Measurements from ENCODE around the gene CDH11.

DNA sequence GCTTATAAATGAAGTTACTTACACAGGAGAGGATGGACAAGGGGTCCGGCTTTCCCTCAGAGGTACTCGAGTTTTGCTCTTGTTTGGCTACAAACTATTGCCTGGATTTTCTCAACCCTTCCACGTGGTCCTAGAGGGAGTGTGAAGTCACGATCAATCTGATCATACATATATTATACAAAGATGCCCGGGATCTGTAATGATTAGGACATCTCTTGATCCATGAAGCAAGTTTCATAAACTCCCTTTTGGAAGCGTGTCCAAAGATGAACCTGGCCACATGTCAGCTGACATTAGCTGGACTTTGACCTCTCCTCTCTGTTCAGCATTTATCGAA is 2.3 kb upstream of the CDH11 start:
- TF ChIP-seq, protein P1, sequence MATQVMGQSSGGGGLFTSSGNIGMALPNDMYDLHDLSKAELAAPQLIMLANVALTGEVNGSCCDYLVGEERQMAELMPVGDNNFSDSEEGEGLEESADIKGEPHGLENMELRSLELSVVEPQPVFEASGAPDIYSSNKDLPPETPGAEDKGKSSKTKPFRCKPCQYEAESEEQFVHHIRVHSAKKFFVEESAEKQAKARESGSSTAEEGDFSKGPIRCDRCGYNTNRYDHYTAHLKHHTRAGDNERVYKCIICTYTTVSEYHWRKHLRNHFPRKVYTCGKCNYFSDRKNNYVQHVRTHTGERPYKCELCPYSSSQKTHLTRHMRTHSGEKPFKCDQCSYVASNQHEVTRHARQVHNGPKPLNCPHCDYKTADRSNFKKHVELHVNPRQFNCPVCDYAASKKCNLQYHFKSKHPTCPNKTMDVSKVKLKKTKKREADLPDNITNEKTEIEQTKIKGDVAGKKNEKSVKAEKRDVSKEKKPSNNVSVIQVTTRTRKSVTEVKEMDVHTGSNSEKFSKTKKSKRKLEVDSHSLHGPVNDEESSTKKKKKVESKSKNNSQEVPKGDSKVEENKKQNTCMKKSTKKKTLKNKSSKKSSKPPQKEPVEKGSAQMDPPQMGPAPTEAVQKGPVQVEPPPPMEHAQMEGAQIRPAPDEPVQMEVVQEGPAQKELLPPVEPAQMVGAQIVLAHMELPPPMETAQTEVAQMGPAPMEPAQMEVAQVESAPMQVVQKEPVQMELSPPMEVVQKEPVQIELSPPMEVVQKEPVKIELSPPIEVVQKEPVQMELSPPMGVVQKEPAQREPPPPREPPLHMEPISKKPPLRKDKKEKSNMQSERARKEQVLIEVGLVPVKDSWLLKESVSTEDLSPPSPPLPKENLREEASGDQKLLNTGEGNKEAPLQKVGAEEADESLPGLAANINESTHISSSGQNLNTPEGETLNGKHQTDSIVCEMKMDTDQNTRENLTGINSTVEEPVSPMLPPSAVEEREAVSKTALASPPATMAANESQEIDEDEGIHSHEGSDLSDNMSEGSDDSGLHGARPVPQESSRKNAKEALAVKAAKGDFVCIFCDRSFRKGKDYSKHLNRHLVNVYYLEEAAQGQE (IDR thresholded peaks at IDR 0.05; ENCODE audit: insufficient read depth in 1 of 2, low read depth in 2 of 2, low read length in 2 of 2) = no peak
- no peak for TF ChIP-seq POLR2AphosphoS5 (IDR thresholded peaks at IDR 0.05; ENCODE audit: low read depth, low read length)
- no peak for TF ChIP-seq SIN3A (IDR thresholded peaks at IDR 0.05; ENCODE audit: borderline replicate concordance, insufficient read depth, low read length)
- no peak for TF ChIP-seq TAF1 (IDR thresholded peaks at IDR 0.05; ENCODE audit: borderline replicate concordance, insufficient read depth, low read length)
- TF ChIP-seq FOXP2 (optimal IDR thresholded peaks at IDR 0.05; ENCODE audit: borderline replicate concordance, extremely low read depth, extremely low read length, insufficient read depth) = no peak

Measured in PFSK-1 (cell line).